Left ventricle myocardium inferior (tissue), 1 donor: ENCODE measurements around the gene NCOA1. TPM values are rescaled to one million over a fixed set of nuclear protein-coding genes. Genes with fewer than 3 reads are reported as not detected.
A peak's percentile ranks its signal among the peaks of the same experiment; 100 is the strongest.

Experiments used
- DNase-seq: peaks from one replicate; pipeline ENCODE4 v3.0.0-alpha.2; 2020
- H3K27ac ChIP-seq: fragments of 200-600 bp; replicated peaks from 2 replicates; pipeline ENCODE4 v1.8.0; 2021
- H3K27me3 ChIP-seq: fragments of 200-600 bp; 2 replicates; pipeline ENCODE4 v1.8.0; 2021; ENCODE audit warnings: low read depth
- H3K36me3 ChIP-seq: fragments of 200-600 bp; 2 replicates; pipeline ENCODE4 v1.8.0; 2021
- H3K4me1 ChIP-seq: fragments of 200-600 bp; 2 replicates; pipeline ENCODE4 v1.8.0; 2021
- H3K4me3 ChIP-seq: fragments of 200-600 bp; 2 replicates; pipeline ENCODE4 v1.8.0; 2021; ENCODE audit warnings: mild to moderate bottlenecking, moderate library complexity
- H3K9me3 ChIP-seq: fragments of 200-600 bp; replicated peaks from 2 replicates; pipeline ENCODE4 v1.8.0; 2021
- intact Hi-C: fragments of 100-400 bp; cut with micrococcal nuclease; formaldehyde crosslinking; loops from one replicate; pipeline ENCODE4 v1.11.0; 2022
- total RNA-seq: library from RNA; stranded (reverse); fragmentation: NEBNext Ultra II Directional; extraction: Animal tissue kit (Norgen Biotek cat#: 25700); gene quantifications from one replicate; pipeline ENCODE4 v1.2.1, GENCODE V29; 2021
- TF ChIP-seq, protein P1 (sequence below): fragments of 200-600 bp; IDR thresholded peaks from 2 replicates; pipeline ENCODE4 v1.8.0; 2021; ENCODE audit warnings: antibody characterized with exemption, mild to moderate bottlenecking, borderline replicate concordance
- donor health status: DM: no; HTN: yes; CAD: no; lungs with severe emphysema.

NCOA1 gene
- total RNA-seq, 1 donor from 2014 or later, result 26.9 TPM

DNA sequence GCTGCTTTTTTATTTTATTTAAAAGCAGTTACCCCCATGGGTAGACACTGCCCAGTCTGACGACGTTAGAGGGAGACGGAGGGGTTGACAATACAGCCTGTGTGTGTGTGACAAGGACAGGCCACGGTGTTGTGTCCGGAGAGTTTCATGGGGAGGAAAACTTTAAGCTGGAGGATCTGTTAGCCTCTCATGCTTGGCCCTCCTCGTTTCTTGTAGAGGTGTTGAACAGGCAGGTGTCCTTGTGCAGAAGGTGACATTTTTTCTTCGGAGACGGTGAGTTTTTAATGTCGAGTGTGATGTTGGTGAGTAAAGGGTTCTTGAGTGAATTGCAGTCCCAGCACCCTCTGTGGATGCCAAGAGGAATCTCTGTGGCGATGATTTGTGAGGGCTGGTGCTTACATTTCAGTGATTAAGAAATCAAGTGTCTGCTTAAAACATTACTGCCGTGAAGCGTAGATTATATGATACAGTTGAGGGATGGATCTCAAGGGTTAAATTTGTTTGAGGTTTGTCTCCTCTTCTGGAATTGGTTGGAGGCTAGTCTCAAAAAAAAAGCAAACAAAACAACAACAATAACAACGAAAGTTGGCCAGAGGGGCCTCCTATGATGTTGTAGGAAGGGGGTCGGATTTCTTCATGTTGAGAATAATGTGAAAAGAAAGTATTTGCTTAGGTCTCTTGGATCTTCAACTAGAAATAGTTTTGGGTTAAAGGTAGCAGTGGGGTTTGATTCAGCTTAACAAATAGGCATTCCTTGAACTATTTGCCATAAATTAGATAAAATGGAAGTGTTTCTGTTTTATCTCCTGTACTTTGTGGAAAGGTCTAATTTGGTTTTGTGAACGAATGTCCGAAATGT, 1.6 kb downstream of the NCOA1 start:
- intact Hi-C loops, result loop anchor here (10.0 kb wide), 2 partner anchors 58 to 232 kb away; no protein-coding TSS in a partner anchor
- H3K27ac ChIP-seq, result peak overlapping the region; percentile 89
- H3K27me3 ChIP-seq, result no peaks in the 10 kb centered on the region
- H3K9me3 ChIP-seq, result no peaks in the 10 kb centered on the region
- H3K36me3 ChIP-seq, result no peaks in the 10 kb centered on the region
- DNase-seq, result no peak
- peak overlapping the region; percentile 91 for H3K4me3 ChIP-seq
- peaks cover 68% of the 10 kb centered on the region for H3K4me1 ChIP-seq
- TF ChIP-seq, protein P1, sequence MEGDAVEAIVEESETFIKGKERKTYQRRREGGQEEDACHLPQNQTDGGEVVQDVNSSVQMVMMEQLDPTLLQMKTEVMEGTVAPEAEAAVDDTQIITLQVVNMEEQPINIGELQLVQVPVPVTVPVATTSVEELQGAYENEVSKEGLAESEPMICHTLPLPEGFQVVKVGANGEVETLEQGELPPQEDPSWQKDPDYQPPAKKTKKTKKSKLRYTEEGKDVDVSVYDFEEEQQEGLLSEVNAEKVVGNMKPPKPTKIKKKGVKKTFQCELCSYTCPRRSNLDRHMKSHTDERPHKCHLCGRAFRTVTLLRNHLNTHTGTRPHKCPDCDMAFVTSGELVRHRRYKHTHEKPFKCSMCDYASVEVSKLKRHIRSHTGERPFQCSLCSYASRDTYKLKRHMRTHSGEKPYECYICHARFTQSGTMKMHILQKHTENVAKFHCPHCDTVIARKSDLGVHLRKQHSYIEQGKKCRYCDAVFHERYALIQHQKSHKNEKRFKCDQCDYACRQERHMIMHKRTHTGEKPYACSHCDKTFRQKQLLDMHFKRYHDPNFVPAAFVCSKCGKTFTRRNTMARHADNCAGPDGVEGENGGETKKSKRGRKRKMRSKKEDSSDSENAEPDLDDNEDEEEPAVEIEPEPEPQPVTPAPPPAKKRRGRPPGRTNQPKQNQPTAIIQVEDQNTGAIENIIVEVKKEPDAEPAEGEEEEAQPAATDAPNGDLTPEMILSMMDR, result no peak

DNA sequence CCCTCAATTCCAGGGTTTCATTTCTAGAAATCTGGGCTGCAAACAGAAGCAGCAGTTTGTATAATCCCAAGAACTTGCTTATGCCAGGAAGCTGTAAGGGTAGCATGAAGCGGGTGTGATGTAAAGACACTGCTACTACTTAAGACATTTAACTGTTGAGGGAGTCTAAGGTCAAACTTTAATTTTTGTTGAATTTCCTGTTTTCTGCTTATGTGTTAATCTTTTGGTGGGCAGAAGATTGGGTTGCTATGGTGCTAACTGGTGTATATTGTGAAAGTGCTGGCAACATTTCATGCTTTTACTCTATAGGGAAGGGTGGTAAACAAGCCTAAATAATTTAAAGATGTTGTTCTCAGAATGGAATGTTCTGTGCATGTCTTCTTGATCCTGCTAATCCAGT, 2.7 kb downstream of the NCOA1 start:
- Histone ChIP-seq H3K27ac (peak overlapping the region; percentile 89), H3K9me3 (no peaks in the 10 kb centered on the region), H3K4me3 (peak overlapping the region; percentile 91), H3K36me3 (no peaks in the 10 kb centered on the region), H3K4me1 (peaks cover 78% of the 10 kb centered on the region), H3K27me3 (no peaks in the 10 kb centered on the region)
- TF ChIP-seq, protein P1, result no peak
- no peak for DNase-seq
- intact Hi-C loops, result loop anchor here (10.0 kb wide), 2 partner anchors 59 to 231 kb away; no protein-coding TSS in a partner anchor

DNA sequence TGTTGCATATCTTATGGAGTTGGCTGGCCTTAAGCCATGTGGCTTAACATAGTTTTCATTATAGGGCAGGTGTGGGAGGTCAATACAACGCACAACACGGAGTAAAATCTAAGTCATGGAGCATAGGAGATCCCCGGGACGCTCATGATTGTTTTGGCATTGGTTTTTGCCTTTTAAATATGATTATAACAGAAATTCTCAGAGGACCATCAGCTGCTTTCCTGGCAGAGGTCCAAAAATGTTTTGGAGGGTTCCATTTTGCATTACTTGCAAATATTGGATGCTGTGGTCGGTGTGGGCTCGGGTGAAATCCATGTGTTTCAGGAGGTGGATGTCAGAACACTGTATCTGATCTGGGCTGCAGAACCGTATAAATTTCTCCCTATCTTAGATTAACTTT, 3.4 kb downstream of the NCOA1 start:
- Histone ChIP-seq H3K36me3 (no peaks in the 10 kb centered on the region), H3K4me1 (peaks cover 84% of the 10 kb centered on the region), H3K9me3 (no peaks in the 10 kb centered on the region), H3K27ac (no peak overlapping the region), H3K27me3 (no peaks in the 10 kb centered on the region), H3K4me3 (no peak overlapping the region)
- intact Hi-C loops, result loop anchor here (10.0 kb wide), 2 partner anchors 60 to 230 kb away; no protein-coding TSS in a partner anchor
- DNase-seq, result no peak
- TF ChIP-seq, protein P1, result no peak

DNA sequence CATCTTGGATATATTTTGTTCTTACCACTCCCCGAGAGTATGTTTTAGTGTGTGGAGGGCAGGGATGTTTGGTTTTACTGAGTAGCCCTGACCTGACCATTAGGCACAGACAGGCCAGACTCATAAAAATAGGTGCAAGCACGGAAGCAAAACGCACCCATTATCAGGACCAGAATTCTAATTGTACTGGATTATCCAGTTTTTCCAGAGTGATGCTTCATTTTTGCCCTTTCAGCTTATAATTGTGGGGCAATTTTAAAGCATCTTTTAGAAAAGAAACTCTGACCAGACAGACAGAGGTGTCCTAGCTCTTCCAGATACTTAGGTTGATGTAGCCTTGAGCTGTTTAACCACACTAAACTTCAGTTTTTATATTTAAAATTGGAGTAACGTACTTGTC, 4.4 kb downstream of the NCOA1 start:
- Histone ChIP-seq H3K4me1 (peaks cover 82% of the 10 kb centered on the region), H3K27ac (no peak overlapping the region), H3K36me3 (no peaks in the 10 kb centered on the region), H3K9me3 (no peaks in the 10 kb centered on the region), H3K4me3 (no peak overlapping the region), H3K27me3 (no peaks in the 10 kb centered on the region)
- intact Hi-C loops, result loop anchor here (10.0 kb wide), 2 partner anchors 61 to 229 kb away; no protein-coding TSS in a partner anchor
- DNase-seq, result no peak
- TF ChIP-seq, protein P1, result no peak

DNA sequence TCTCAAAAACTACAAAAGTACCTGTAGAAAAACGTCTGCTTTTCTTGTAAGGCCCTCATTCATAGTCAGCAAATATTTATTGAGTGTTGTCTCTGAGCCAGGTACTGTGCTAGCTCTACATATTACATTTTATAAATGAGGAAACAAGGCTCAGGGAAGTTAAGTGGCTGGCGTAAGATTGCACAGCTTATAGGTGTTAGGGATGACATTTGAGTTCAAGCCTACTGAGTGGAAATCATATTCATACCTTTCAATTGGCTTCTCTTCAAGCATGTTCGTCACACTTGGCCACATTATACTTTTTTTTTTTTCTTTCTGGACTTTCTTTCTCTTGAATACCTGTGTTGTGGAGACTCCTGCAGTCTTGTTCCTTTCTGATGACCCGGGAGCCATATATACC, 5.9 kb downstream of the NCOA1 start:
- no peaks in the 10 kb centered on the region for H3K9me3 ChIP-seq
- TF ChIP-seq, protein P1, result no peak
- intact Hi-C loops, result loop anchor here (10.0 kb wide), 2 partner anchors 62 to 228 kb away; no protein-coding TSS in a partner anchor
- H3K4me1 ChIP-seq, result peaks cover 90% of the 10 kb centered on the region
- H3K27me3 ChIP-seq, result no peaks in the 10 kb centered on the region
- no peak overlapping the region for H3K27ac ChIP-seq
- no peak for DNase-seq
- H3K4me3 ChIP-seq, result no peak overlapping the region
- H3K36me3 ChIP-seq, result no peaks in the 10 kb centered on the region
